Left ventricle myocardium inferior (tissue), 1 donor: ENCODE data around the gene EIF3D. TPM values are rescaled to one million over a fixed set of nuclear protein-coding genes. Genes with fewer than 3 reads are reported as not detected.

Experiments
- DNase-seq: peaks from one replicate; pipeline ENCODE4 v3.0.0-alpha.2; 2020
- H3K27ac ChIP-seq: fragments of 200-600 bp; replicated peaks from 2 replicates; pipeline ENCODE4 v1.8.0; 2021
- H3K27me3 ChIP-seq: fragments of 200-600 bp; 2 replicates; pipeline ENCODE4 v1.8.0; 2021; ENCODE audit warnings: low read depth
- H3K36me3 ChIP-seq: fragments of 200-600 bp; 2 replicates; pipeline ENCODE4 v1.8.0; 2021
- H3K4me1 ChIP-seq: fragments of 200-600 bp; 2 replicates; pipeline ENCODE4 v1.8.0; 2021
- H3K4me3 ChIP-seq: fragments of 200-600 bp; 2 replicates; pipeline ENCODE4 v1.8.0; 2021; ENCODE audit warnings: mild to moderate bottlenecking, moderate library complexity
- H3K9me3 ChIP-seq: fragments of 200-600 bp; replicated peaks from 2 replicates; pipeline ENCODE4 v1.8.0; 2021
- CTCF ChIP-seq: fragments of 200-600 bp; IDR thresholded peaks from 2 replicates; pipeline ENCODE4 v1.8.0; 2021; ENCODE audit warnings: antibody characterized with exemption, mild to moderate bottlenecking, borderline replicate concordance
- intact Hi-C: fragments of 100-400 bp; cut with micrococcal nuclease; formaldehyde crosslinking; loops from one replicate; pipeline ENCODE4 v1.11.0; 2022
- total RNA-seq: library from RNA; stranded (reverse); fragmentation: NEBNext Ultra II Directional; extraction: Animal tissue kit (Norgen Biotek cat#: 25700); gene quantifications from one replicate; pipeline ENCODE4 v1.2.1, GENCODE V29; 2021
- donor health status: DM: no; HTN: yes; CAD: no; lungs with severe emphysema.

Gene EIF3D
- total RNA-seq, 1 donor from 2014 or later = 75.4 TPM

- TF ChIP-seq CTCF = no peak
- intact Hi-C loops = no loop called here
- no peaks in the 10 kb centered on the region for H3K4me1 ChIP-seq
Measured at GRCh38 chr22:36571991-36572390, 43.0 kb upstream of the EIF3D start.

GRCh38 chr22:36569999-36570398 is 41.0 kb upstream of the EIF3D start:
- Histone ChIP-seq H3K4me3 (no peak overlapping the region), H3K36me3 (no peaks in the 10 kb centered on the region), H3K9me3 (no peaks in the 10 kb centered on the region), H3K4me1 (no peaks in the 10 kb centered on the region), H3K27ac (no peak overlapping the region), H3K27me3 (peaks cover 37% of the 10 kb centered on the region)
- intact Hi-C loops = no loop called here
- no peak for DNase-seq
- peak; percentile 49 for TF ChIP-seq CTCF

More at GRCh38 chr22:36571991-36572390, 43.0 kb upstream of the EIF3D start:
- Histone ChIP-seq H3K4me3 (no peak overlapping the region), H3K27ac (no peak overlapping the region), H3K36me3 (no peaks in the 10 kb centered on the region), H3K27me3 (peaks cover 17% of the 10 kb centered on the region), H3K9me3 (no peaks in the 10 kb centered on the region)
- DNase-seq = no peak

GRCh38 chr22:36568846-36569245 is 39.9 kb upstream of the EIF3D start:
- intact Hi-C loops = no loop called here
- no peak overlapping the region for H3K4me3 ChIP-seq
- no peak overlapping the region for H3K27ac ChIP-seq
- no peaks in the 10 kb centered on the region for H3K4me1 ChIP-seq
- H3K36me3 ChIP-seq = no peaks in the 10 kb centered on the region
- no peak for TF ChIP-seq CTCF
- H3K27me3 ChIP-seq = peaks cover 43% of the 10 kb centered on the region
- no peak for DNase-seq
- no peaks in the 10 kb centered on the region for H3K9me3 ChIP-seq

- intact Hi-C loops = no loop called here
- Histone ChIP-seq H3K27ac (no peak overlapping the region), H3K27me3 (peaks cover 63% of the 10 kb centered on the region), H3K4me3 (no peak overlapping the region), H3K4me1 (no peaks in the 10 kb centered on the region), H3K9me3 (no peaks in the 10 kb centered on the region), H3K36me3 (no peaks in the 10 kb centered on the region)
- TF ChIP-seq CTCF = no peak
- DNase-seq = no peak
Measured at GRCh38 chr22:36566720-36567119, 37.8 kb upstream of the EIF3D start.

GRCh38 chr22:36565686-36566085 is 36.7 kb upstream of the EIF3D start:
- no peak overlapping the region for H3K4me3 ChIP-seq
- DNase-seq = no peak
- no peaks in the 10 kb centered on the region for H3K36me3 ChIP-seq
- no peak overlapping the region for H3K27ac ChIP-seq
- H3K9me3 ChIP-seq = no peaks in the 10 kb centered on the region
- peaks cover 72% of the 10 kb centered on the region for H3K27me3 ChIP-seq
- TF ChIP-seq CTCF = no peak
- no peaks in the 10 kb centered on the region for H3K4me1 ChIP-seq
- intact Hi-C loops = no loop called here

GRCh38 chr22:36565159-36565507 is 36.2 kb upstream of the EIF3D start:
- H3K27me3 ChIP-seq = peaks cover 72% of the 10 kb centered on the region

More at GRCh38 chr22:36565159-36565507, 36.2 kb upstream of the EIF3D start:
- Histone ChIP-seq H3K9me3 (no peaks in the 10 kb centered on the region), H3K27ac (no peak overlapping the region), H3K4me3 (no peak overlapping the region), H3K4me1 (no peaks in the 10 kb centered on the region), H3K36me3 (no peaks in the 10 kb centered on the region)
- intact Hi-C loops = no loop called here
- DNase-seq = no peak
- TF ChIP-seq CTCF = no peak
